HCT116 (cell line): ENCODE data around the gene PITPNM1. TPM values are rescaled to one million over a fixed set of nuclear protein-coding genes. Genes with fewer than 3 reads are reported as not detected.

Source experiments
- ATAC-seq: fragments of 200-7000 bp; cut with Tn5 transposase; 2 replicates; pipeline ENCODE4 v1.9.1; 2020; ENCODE audit warnings: mild to moderate bottlenecking, moderate library complexity
- BruUV-seq: library from RNA; stranded (reverse); fragments of 400-500 nt; replicated peaks from 2 replicates; lab custom pipeline; 2021; lab: Mats Ljungman, UMichigan
- CTCF ChIA-PET: fragments of 300-600 bp; sonication (Branson Sonifier 250); formaldehyde crosslinking; loops from one replicate; lab custom pipeline; 2021; ENCODE audit warnings: antibody characterized with exemption; lab: Charles Lee
- POLR2A ChIA-PET: fragments of 300-600, 350-600 bp; sonication (Branson Sonifier 250); formaldehyde crosslinking; loops from one replicate; lab custom pipeline; 2021; ENCODE audit warnings: antibody characterized with exemption; lab: Charles Lee
- RAD21 ChIA-PET, 2 experiments: fragments of 300-600 bp; sonication (Branson Sonifier 250); formaldehyde crosslinking; loops; one replicate each; lab custom pipeline; 2023; ENCODE audit warnings: low total read pairs in 2 of 2; ENCODE audit not compliant: uncharacterized antibody in 2 of 2, unreplicated experiment in 2 of 2, low non-redundant PET in 1 of 2; lab: Charles Lee
- DNase-seq: peaks from one replicate; pipeline ENCODE4 v3.0.0-alpha.2; 2010; ENCODE audit warnings: low read depth, low spot score
- H2AFZ ChIP-seq: fragments of 200-600 bp; shearing (Covaris generic), sonication (generic); 2 replicates; pipeline ENCODE4 v1.6.1; 2017; ENCODE audit warnings: low read depth, mixed run types, mixed read lengths, antibody characterized with exemption, low read length; ENCODE audit not compliant: poor library complexity, severe bottlenecking
- H3K27ac ChIP-seq: 2 replicates; pipeline ENCODE4 v1.5.1; 2012; ENCODE audit warnings: low read depth, low read length
- H3K27me3 ChIP-seq: fragments of 200-600 bp; sonication (generic); 2 replicates; pipeline ENCODE4 v1.6.1; 2016; ENCODE audit warnings: mixed run types, low read length, mixed read lengths; ENCODE audit not compliant: insufficient read depth
- H3K36me3 ChIP-seq, 2 experiments: fragments of 200-500 bp in 1 of 2; fragments of 200-600 bp in 1 of 2; sonication (Bioruptor generic) in 1 of 2; sonication (generic) in 1 of 2; 2 replicates each; pipeline versions ENCODE4 v1.5.1 to v1.6.1; 2014 to 2016; ENCODE audit warnings: low read length in 2 of 2, inconsistent platforms in 1 of 2, mixed read lengths in 1 of 2, mixed run types in 1 of 2; ENCODE audit not compliant: insufficient read depth in 2 of 2, control insufficient read depth in 1 of 2
- H3K4me1 ChIP-seq, 2 experiments: fragments of 200-600 bp in 1 of 2; sonication (generic) in 1 of 2; 2 replicates each; pipeline versions ENCODE4 v1.5.1 to v1.6.1; 2012 to 2017; ENCODE audit warnings: low read length in 2 of 2, inconsistent platforms in 1 of 2, mild to moderate bottlenecking in 1 of 2, mixed read lengths in 1 of 2, mixed run types in 1 of 2, moderate library complexity in 1 of 2; ENCODE audit not compliant: insufficient read depth in 2 of 2, control insufficient read depth in 1 of 2
- H3K4me2 ChIP-seq: fragments of 200-600 bp; sonication (generic); 2 replicates; pipeline ENCODE4 v1.6.1; 2017; ENCODE audit warnings: mixed run types, low read length, mixed read lengths
- H3K4me3 ChIP-seq, 2 experiments: fragments of 200-600 bp in 1 of 2; sonication (generic) in 1 of 2; replicated peaks in 1 of 2; 2 replicates each; pipeline ENCODE4 v1.5.1; 2011 to 2016; ENCODE audit warnings: low read length in 2 of 2, control low read depth in 1 of 2, low read depth in 1 of 2, mild to moderate bottlenecking in 1 of 2, mixed read lengths in 1 of 2, mixed run types in 1 of 2
- H3K79me2 ChIP-seq: fragments of 200-600 bp; sonication (generic); 2 replicates; pipeline ENCODE4 v1.6.1; 2017; ENCODE audit warnings: mild to moderate bottlenecking, mixed run types, low read length, moderate library complexity, mixed read lengths; ENCODE audit not compliant: insufficient read depth
- H3K9ac ChIP-seq: fragments of 200-600 bp; sonication (generic); 2 replicates; pipeline ENCODE4 v1.6.1; 2016; ENCODE audit warnings: low read length, mixed read lengths
- H3K9me2 ChIP-seq: fragments of 200-600 bp; sonication (generic), shearing (Covaris generic); 2 replicates; pipeline ENCODE4 v1.6.1; 2017; ENCODE audit warnings: mixed run types, mild to moderate bottlenecking, moderate library complexity; ENCODE audit not compliant: insufficient read depth
- H3K9me3 ChIP-seq, 2 experiments: fragments of 200-500 bp in 1 of 2; fragments of 200-600 bp in 1 of 2; sonication (Bioruptor generic) in 1 of 2; sonication (generic) in 1 of 2; 2 replicates each; pipeline ENCODE4 v1.6.1; 2014 to 2017; ENCODE audit warnings: low read length in 2 of 2, mixed read lengths in 2 of 2, inconsistent platforms in 1 of 2, low read depth in 1 of 2, mild to moderate bottlenecking in 1 of 2, mixed run types in 1 of 2, moderate library complexity in 1 of 2; ENCODE audit not compliant: control insufficient read depth in 1 of 2, insufficient read depth in 1 of 2
- H4K20me1 ChIP-seq: fragments of 200-600 bp; sonication (generic), shearing (Covaris generic); 2 replicates; pipeline ENCODE4 v1.6.1; 2017; ENCODE audit warnings: mixed run types, mild to moderate bottlenecking, moderate library complexity; ENCODE audit not compliant: insufficient read depth
- ELF1 ChIP-seq: IDR thresholded peaks from 2 replicates; pipeline ENCODE4 v1.6.1; 2012; ENCODE audit warnings: low read depth, borderline replicate concordance
- EZH2 ChIP-seq: fragments of 200-600 bp; sonication (generic); IDR thresholded peaks from 2 replicates; pipeline ENCODE4 v1.6.1; 2017; ENCODE audit warnings: antibody characterized with exemption, mixed run types
- EZH2phosphoT487 ChIP-seq: fragments of 200-600 bp; IDR thresholded peaks from 2 replicates; pipeline ENCODE4 v1.6.1; 2018; ENCODE audit warnings: antibody characterized with exemption, borderline replicate concordance
- SIN3A ChIP-seq: IDR thresholded peaks from 2 replicates; pipeline ENCODE4 v1.6.1; 2012; ENCODE audit warnings: low read depth
- SP1 ChIP-seq: IDR thresholded peaks from 2 replicates; pipeline ENCODE4 v1.6.1; 2012; ENCODE audit warnings: low read depth
- YY1 ChIP-seq: IDR thresholded peaks from 2 replicates; pipeline ENCODE4 v1.6.1; 2011; ENCODE audit warnings: low read length, low read depth, moderate library complexity, mild to moderate bottlenecking; ENCODE audit not compliant: insufficient replicate concordance; ENCODE audit errors: extremely low read depth
- ZNF274 ChIP-seq: fragments of 200-500 bp; sonication (Bioruptor generic); IDR thresholded peaks from 2 replicates; pipeline ENCODE4 v1.6.1; 2014; ENCODE audit warnings: mild to moderate bottlenecking, low read depth, low read length, inconsistent platforms
- intact Hi-C: fragments of 100-400 bp; cut with micrococcal nuclease; formaldehyde crosslinking; loops from 2 replicates; pipeline ENCODE4 v1.10.0; 2022
- total RNA-seq: library from RNA; stranded (reverse); gene quantifications from one replicate; pipeline ENCODE4 v1.2.1, GENCODE V29; 2021; ENCODE audit not compliant: unreplicated experiment
- TF ChIP-seq, protein P1 (sequence below): IDR thresholded peaks from 2 replicates; pipeline ENCODE4 v1.6.1; 2012; ENCODE audit warnings: low read depth
- TF ChIP-seq, protein P2 (sequence below): IDR thresholded peaks from 2 replicates; pipeline ENCODE4 v1.6.1; 2012
- TF ChIP-seq, protein P3 (sequence below), 3 experiments: fragments of 200-600 bp in 1 of 3; sonication (generic) in 1 of 3; IDR thresholded peaks in 2 of 3; conservative IDR thresholded peaks in 1 of 3; 2 replicates each; pipeline ENCODE4 v1.5.1; 2012 to 2017; ENCODE audit warnings: low read depth in 2 of 3, low read length in 2 of 3, antibody characterized with exemption in 1 of 3, borderline replicate concordance in 1 of 3, control low read depth in 1 of 3, mild to moderate bottlenecking in 1 of 3, mixed read lengths in 1 of 3, mixed run types in 1 of 3, moderate library complexity in 1 of 3; ENCODE audit not compliant: insufficient read depth in 1 of 3
- TF ChIP-seq, protein P4 (sequence below): IDR thresholded peaks from 2 replicates; pipeline ENCODE4 v1.6.1; 2012
- TF ChIP-seq, protein P5 (sequence below): IDR thresholded peaks from 2 replicates; pipeline ENCODE4 v1.6.1; 2011; ENCODE audit warnings: mild to moderate bottlenecking, low read length, moderate library complexity; ENCODE audit not compliant: insufficient replicate concordance; ENCODE audit errors: extremely low read depth

The PITPNM1 gene
- total RNA-seq, 1 experiment from 2014 or later, result 79.5 TPM

DNA sequence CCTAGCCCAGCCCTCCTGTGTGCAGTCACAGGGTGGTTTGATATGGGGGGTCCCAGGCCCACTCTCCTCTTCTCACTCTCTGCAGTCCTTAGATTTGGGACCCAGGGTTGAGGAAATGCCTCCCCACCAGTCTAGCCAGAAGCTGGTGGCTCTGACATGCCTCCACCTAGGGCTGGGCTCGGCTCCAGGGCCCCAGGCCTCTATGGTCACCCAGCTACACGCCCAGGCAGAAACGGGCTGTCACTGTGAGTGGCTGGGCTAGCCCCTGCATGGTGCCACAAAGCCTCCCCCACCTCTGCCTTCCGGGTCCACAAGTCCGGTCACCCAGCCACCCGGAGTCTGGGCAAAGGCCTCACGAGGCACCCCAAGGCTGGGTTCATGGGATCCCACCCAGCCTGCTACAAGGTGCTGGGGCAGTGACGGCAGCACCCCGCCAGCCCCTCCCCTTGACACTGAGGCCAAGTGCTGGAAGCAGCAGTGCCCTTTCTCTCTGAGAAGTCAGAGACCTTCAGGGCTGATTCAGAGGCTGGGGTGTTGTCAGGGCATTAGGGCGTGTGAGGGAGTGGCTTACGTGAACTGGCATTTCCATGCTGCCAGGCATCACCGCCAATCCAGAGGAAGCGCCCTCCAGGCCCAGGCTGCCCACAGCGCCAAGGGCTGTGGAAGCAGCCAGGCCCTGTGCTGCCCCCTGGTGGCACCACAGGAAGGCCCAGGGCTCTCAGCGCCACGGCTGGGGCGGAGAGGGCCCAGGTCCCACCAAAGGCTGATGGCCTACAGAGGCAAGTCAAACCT lies 638 bp upstream of the PITPNM1 start (continued):
- TF ChIP-seq, protein P1, sequence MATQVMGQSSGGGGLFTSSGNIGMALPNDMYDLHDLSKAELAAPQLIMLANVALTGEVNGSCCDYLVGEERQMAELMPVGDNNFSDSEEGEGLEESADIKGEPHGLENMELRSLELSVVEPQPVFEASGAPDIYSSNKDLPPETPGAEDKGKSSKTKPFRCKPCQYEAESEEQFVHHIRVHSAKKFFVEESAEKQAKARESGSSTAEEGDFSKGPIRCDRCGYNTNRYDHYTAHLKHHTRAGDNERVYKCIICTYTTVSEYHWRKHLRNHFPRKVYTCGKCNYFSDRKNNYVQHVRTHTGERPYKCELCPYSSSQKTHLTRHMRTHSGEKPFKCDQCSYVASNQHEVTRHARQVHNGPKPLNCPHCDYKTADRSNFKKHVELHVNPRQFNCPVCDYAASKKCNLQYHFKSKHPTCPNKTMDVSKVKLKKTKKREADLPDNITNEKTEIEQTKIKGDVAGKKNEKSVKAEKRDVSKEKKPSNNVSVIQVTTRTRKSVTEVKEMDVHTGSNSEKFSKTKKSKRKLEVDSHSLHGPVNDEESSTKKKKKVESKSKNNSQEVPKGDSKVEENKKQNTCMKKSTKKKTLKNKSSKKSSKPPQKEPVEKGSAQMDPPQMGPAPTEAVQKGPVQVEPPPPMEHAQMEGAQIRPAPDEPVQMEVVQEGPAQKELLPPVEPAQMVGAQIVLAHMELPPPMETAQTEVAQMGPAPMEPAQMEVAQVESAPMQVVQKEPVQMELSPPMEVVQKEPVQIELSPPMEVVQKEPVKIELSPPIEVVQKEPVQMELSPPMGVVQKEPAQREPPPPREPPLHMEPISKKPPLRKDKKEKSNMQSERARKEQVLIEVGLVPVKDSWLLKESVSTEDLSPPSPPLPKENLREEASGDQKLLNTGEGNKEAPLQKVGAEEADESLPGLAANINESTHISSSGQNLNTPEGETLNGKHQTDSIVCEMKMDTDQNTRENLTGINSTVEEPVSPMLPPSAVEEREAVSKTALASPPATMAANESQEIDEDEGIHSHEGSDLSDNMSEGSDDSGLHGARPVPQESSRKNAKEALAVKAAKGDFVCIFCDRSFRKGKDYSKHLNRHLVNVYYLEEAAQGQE, result no peak

DNA sequence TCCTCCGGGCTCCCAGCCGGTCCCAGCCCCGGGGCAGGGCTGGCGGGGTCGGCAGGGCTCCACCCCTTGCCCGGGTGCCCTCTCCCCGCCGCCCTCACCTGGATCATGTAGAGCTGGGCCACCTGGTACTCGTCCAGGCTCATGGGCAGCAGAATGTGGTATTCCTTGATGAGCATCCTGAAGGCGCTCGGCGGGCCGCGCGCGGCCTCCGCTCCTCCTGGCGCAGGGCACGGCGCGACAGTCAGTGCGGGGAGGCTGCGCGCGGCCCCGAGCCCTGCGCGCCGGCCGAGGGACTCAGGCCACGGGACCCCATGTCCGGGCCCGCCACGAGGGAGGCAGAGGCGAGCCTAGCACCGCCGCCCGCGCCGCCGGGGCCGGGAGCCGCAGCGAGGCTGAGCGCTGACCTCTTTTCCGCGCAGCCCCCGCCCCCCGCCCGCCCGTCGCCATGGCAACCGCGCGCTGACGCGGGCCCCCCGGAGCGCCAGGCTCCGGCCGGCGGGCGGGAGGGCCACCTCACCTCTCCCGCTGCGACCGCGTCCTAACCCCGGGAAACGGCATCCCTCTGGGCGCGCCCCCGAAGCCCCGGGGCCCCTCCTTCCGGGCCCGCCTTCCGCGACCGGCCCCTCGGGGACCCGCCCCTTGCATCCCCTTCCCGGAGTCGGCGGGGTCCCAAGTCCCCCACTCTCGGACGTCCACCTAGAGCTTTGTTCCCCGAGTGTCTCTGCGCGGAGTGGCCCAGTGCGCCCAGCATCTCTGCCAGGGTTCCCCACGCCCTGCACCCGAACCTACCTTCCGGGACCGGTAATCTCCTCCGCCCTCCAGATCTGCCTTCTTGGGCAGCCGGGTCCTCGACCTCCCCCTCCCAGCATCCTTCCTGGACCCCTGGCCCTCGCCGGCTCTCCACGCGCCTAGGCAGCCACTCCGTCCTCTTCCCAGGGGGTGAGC lies 886 bp downstream of the PITPNM1 start:
- POLR2A ChIA-PET, result no interaction called here
- Histone ChIP-seq H4K20me1 (no peaks in the 10 kb centered on the region), H3K4me3 (peak overlapping the region; percentile 91 to 98), H3K27ac (peak overlapping the region; percentile 93), H3K9me2 (no peaks in the 10 kb centered on the region), H3K79me2 (peaks cover 29% of the 10 kb centered on the region), H3K9ac (peak overlapping the region; percentile 95), H3K27me3 (no peaks in the 10 kb centered on the region), H3K36me3 (peaks cover 8 to 10% of the 10 kb centered on the region in 2 experiments; a peak in 3 of 4 replicates), H3K9me3 (no peaks in the 10 kb centered on the region), H2AFZ (no peak overlapping the region), H3K4me2 (peak overlapping the region; percentile 88), H3K4me1 (peaks cover 31 to 43% of the 10 kb centered on the region in 2 experiments)
- RAD21 ChIA-PET, result interaction anchor here in 1 of 2 experiments (0.6 kb wide), 1 partner anchor 79 kb away, joined by 4 read pairs; the partner anchor contains the start of gene GSTP1
- no TSS peak for BruUV-seq
- intact Hi-C loops, result no loop called here
- ATAC-seq (no peak), DNase-seq (no peak)
- CTCF ChIA-PET, result interaction anchor here (2.4 kb wide), 1 partner anchor 103 kb away, joined by 11 read pairs; the partner anchor contains the start of gene PPP1CA
- TF ChIP-seq YY1 (no peak), SIN3A (no peak), EZH2 (no peak), ZNF274 (no peak), EZH2phosphoT487 (no peak), SP1 (no peak), ELF1 (no peak)
- TF ChIP-seq, protein P2, sequence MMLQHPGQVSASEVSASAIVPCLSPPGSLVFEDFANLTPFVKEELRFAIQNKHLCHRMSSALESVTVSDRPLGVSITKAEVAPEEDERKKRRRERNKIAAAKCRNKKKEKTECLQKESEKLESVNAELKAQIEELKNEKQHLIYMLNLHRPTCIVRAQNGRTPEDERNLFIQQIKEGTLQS, result no peak
- TF ChIP-seq, protein P3, sequence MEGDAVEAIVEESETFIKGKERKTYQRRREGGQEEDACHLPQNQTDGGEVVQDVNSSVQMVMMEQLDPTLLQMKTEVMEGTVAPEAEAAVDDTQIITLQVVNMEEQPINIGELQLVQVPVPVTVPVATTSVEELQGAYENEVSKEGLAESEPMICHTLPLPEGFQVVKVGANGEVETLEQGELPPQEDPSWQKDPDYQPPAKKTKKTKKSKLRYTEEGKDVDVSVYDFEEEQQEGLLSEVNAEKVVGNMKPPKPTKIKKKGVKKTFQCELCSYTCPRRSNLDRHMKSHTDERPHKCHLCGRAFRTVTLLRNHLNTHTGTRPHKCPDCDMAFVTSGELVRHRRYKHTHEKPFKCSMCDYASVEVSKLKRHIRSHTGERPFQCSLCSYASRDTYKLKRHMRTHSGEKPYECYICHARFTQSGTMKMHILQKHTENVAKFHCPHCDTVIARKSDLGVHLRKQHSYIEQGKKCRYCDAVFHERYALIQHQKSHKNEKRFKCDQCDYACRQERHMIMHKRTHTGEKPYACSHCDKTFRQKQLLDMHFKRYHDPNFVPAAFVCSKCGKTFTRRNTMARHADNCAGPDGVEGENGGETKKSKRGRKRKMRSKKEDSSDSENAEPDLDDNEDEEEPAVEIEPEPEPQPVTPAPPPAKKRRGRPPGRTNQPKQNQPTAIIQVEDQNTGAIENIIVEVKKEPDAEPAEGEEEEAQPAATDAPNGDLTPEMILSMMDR (IDR thresholded peaks at IDR 0.05 in 2 of 3, conservative IDR thresholded peaks at IDR 0.05 in 1 of 3; ENCODE audit: borderline replicate concordance in 1 of 3, insufficient read depth in 1 of 3, low read depth in 2 of 3, low read length in 2 of 3), result no peak
- TF ChIP-seq, protein P4, sequence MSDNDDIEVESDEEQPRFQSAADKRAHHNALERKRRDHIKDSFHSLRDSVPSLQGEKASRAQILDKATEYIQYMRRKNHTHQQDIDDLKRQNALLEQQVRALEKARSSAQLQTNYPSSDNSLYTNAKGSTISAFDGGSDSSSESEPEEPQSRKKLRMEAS, result no peak
- TF ChIP-seq, protein P5, sequence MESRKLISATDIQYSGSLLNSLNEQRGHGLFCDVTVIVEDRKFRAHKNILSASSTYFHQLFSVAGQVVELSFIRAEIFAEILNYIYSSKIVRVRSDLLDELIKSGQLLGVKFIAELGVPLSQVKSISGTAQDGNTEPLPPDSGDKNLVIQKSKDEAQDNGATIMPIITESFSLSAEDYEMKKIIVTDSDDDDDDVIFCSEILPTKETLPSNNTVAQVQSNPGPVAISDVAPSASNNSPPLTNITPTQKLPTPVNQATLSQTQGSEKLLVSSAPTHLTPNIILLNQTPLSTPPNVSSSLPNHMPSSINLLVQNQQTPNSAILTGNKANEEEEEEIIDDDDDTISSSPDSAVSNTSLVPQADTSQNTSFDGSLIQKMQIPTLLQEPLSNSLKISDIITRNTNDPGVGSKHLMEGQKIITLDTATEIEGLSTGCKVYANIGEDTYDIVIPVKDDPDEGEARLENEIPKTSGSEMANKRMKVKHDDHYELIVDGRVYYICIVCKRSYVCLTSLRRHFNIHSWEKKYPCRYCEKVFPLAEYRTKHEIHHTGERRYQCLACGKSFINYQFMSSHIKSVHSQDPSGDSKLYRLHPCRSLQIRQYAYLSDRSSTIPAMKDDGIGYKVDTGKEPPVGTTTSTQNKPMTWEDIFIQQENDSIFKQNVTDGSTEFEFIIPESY, result no peak
